IPS-18a (cell line): Measurements from ENCODE around the gene ZSCAN12.
A peak's percentile ranks its signal among the peaks of the same experiment; 100 is the strongest.

ENCODE experiments used
- H3K27ac ChIP-seq: one replicate; pipeline ENCODE4 v1.5.1; 2013; ENCODE audit warnings: low read length
- H3K27me3 ChIP-seq: one replicate; pipeline ENCODE4 v1.6.1; 2013; ENCODE audit warnings: mild to moderate bottlenecking, low read length; ENCODE audit not compliant: control insufficient read depth, insufficient read depth
- H3K36me3 ChIP-seq: one replicate; pipeline ENCODE4 v1.6.1; 2013; ENCODE audit warnings: low read depth, low read length; ENCODE audit not compliant: control insufficient read depth
- H3K4me1 ChIP-seq: one replicate; pipeline ENCODE4 v1.6.1; 2013; ENCODE audit warnings: low read depth, low read length; ENCODE audit not compliant: control insufficient read depth
- H3K4me3 ChIP-seq: one replicate; pipeline ENCODE4 v1.5.1; 2013; ENCODE audit warnings: low read length
- H3K9ac ChIP-seq: one replicate; pipeline ENCODE4 v1.6.1; 2013; ENCODE audit warnings: mild to moderate bottlenecking, low read length, moderate library complexity
- H3K9me3 ChIP-seq: one replicate; pipeline ENCODE4 v1.6.1; 2013; ENCODE audit warnings: low read depth, low read length; ENCODE audit not compliant: control insufficient read depth

ZSCAN12 gene

DNA sequence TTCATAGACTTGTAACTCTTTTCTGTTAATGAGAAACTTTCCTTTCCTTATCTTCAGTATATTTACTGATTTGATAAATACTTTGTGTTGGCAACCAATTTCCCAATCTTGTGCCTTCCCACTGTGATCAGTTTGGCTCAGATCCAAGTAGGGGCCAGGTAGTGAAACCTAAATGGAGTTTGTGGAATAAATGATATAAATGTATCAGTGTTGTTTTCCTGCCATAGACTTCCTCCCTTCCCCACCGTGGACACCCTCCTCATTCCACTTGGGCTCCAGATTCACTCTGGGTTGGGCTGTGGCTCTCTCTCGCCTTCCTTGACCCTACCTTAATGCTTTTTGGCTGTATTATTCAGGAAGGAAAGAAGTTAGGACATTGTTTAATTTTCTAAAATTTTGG, 48.5 kb downstream of the ZSCAN12 start:
- H3K9ac ChIP-seq: no peak overlapping the region
- H3K9me3 ChIP-seq: no peaks in the 10 kb centered on the region
- peaks cover 20% of the 10 kb centered on the region for H3K4me1 ChIP-seq
- H3K4me3 ChIP-seq: peak overlapping the region; percentile 93
- H3K27ac ChIP-seq: no peak overlapping the region
- no peaks in the 10 kb centered on the region for H3K36me3 ChIP-seq
- no peaks in the 10 kb centered on the region for H3K27me3 ChIP-seq

DNA sequence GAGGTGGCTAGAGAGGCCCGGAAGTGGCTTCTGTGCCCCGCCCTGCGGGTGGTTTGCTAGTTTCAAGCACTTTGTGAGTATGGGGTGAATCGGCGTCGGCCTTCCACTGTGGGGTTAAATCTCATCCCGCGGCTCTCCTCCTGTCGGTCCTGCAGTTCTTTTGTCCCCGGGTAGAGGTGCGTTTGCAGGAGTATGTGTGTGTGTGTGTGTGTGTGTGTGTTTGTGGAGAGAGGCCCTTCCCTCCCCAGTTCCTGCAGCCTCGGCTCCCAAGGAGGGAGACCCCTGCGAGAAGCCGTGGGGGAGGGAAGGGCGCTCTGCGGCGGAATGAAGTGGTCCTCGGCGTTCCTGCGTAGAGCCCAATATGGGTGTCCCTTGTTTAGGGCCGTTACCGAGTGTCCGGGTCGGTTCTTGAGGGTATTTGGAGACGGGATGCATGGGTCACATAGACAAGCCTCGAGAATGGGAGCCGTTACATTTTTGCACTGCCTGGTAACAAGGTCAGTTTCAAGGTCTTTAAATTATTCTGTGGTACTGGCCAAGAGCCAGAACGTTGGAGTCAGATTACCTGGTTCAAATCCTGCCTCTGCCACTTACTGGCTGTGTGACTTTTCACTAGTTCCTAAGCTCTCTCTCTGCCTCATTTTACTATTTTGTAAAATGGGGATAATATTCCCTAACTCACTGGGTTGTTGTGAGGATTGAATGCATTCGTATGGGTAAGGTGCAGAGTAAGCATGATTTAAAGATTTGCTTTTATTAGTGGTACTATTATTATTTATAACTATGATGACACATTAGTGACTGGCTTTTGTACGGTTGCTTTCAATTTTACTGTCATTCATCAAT, 49.4 kb downstream of the ZSCAN12 start, which contains the start of gene ZKSCAN3:
ZKSCAN3 (plus strand) TSS at position 56 of the 846 bp plus-strand sequence. CDS start 9,640 bp downstream, outside the sequence.
- Histone ChIP-seq H3K36me3 (no peaks in the 10 kb centered on the region), H3K9ac (peak within 1 kb of the TSS; percentile 82), H3K9me3 (no peaks in the 10 kb centered on the region), H3K27ac (peak within 1 kb of the TSS; percentile 78), H3K4me3 (peak within 1 kb of the TSS; percentile 93), H3K4me1 (peaks cover 13% of the 10 kb centered on the region), H3K27me3 (peaks cover 7% of the 10 kb centered on the region)

DNA sequence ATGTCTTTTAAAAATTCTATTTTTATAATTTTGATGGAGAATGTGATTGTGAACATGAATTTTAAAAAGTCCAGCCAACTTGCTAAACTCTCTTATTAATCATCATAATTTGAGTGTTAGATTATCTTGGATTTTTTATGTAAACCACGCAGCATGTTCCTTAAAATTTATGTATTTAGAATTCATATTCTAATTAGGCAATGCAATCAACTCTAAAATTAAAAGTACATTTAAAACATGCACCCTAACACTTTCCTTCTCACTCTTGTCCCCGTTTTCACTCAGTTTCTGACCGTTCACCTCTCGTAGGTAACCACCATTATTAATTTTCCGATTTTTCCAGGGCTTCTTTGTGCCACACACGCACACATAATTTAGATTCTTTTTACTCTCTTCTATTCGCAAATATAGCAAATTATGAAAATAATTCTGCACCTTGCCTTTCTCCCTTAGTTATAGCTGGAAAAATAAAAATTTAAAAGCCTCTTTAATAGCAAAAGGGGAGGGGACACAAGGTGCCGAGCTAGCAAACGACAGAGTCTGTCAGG, 50.1 kb downstream of the ZSCAN12 start:
- Histone ChIP-seq H3K27ac (peak overlapping the region; percentile 78), H3K9me3 (no peaks in the 10 kb centered on the region), H3K9ac (peak overlapping the region; percentile 82), H3K4me1 (peaks cover 13% of the 10 kb centered on the region), H3K4me3 (peak overlapping the region; percentile 93), H3K27me3 (peaks cover 7% of the 10 kb centered on the region), H3K36me3 (no peaks in the 10 kb centered on the region)

DNA sequence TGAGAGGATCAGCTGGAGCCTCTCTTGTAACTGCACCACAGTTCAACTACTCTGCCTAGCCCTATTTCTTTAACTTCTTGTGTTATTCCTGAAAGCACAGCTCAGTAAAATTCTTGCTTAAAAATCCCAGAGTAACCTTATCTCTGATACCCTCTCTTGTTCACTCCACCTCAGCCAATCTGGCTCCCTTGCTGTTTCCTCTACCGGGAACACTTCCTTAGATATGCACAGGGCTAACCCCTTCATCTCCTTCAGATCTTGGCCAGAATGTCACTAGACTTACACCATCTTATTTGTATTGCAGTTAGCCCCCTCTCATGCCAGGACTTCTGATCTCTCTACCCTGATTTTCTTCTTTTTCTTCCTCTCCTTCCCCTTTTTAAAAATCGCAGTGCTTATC, 52.4 kb downstream of the ZSCAN12 start:
- Histone ChIP-seq H3K9me3 (no peaks in the 10 kb centered on the region), H3K4me3 (no peak overlapping the region), H3K36me3 (no peaks in the 10 kb centered on the region), H3K27me3 (peaks cover 7% of the 10 kb centered on the region), H3K27ac (no peak overlapping the region), H3K9ac (no peak overlapping the region), H3K4me1 (peaks cover 13% of the 10 kb centered on the region)

GRCh38 chr6:28345201-28345600, 54.3 kb downstream of the ZSCAN12 start:
- no peak overlapping the region for H3K27ac ChIP-seq
- no peak overlapping the region for H3K9ac ChIP-seq
- no peaks in the 10 kb centered on the region for H3K9me3 ChIP-seq
- no peaks in the 10 kb centered on the region for H3K4me1 ChIP-seq
- no peaks in the 10 kb centered on the region for H3K36me3 ChIP-seq
- peaks cover 7% of the 10 kb centered on the region for H3K27me3 ChIP-seq
- H3K4me3 ChIP-seq: no peak overlapping the region

- Histone ChIP-seq H3K4me3 (no peak overlapping the region), H3K9me3 (no peaks in the 10 kb centered on the region), H3K9ac (no peak overlapping the region), H3K4me1 (no peaks in the 10 kb centered on the region), H3K36me3 (no peaks in the 10 kb centered on the region), H3K27ac (no peak overlapping the region), H3K27me3 (peaks cover 7% of the 10 kb centered on the region)
Observed at GRCh38 chr6:28343898-28344677, 55.5 kb downstream of the ZSCAN12 start.

DNA sequence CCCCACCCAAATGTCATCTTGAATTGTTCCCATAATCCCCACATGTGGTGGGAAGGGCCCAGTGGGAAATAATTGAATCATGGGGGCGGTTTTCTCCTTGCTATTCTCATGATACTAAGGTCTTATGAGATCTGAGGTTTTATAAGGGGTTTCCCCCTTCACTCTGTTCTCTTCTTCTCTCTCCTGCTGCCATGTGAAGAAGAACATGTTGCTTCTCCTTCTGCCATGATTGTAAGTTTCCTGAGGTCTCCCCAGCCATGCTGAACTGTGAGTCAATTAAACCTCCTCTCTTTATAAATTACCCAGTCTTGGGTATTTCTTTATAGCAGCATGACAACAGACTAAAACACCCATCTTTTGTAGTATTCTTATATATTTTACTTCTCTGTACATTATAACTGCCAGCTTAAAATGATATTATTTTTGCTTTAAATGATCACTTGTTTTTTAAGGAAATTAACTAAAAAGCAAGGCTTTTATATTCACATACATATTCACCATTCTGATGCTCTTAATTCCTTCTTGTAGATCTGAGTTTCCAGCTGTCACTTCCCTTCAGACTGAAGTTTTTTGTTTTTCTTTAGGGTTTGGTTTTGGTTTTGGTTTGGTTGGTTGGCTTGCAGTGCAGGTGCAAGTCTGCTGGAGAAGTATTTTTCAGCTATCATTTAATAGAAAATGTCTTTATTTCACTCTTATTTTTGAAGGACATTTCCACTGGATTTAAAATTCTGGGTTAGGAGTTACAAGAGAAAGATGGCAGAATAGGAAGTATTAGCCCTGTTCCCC, 59.0 kb downstream of the ZSCAN12 start:
- Histone ChIP-seq H3K27ac (no peak overlapping the region), H3K4me1 (peaks cover 7% of the 10 kb centered on the region), H3K27me3 (peaks cover 2% of the 10 kb centered on the region), H3K4me3 (no peak overlapping the region), H3K9me3 (no peaks in the 10 kb centered on the region), H3K36me3 (no peaks in the 10 kb centered on the region), H3K9ac (no peak overlapping the region)

GRCh38 chr6:28337121-28337520, 62.4 kb downstream of the ZSCAN12 start:
- H3K9ac ChIP-seq: peak overlapping the region; percentile 100
- no peaks in the 10 kb centered on the region for H3K36me3 ChIP-seq
- no peaks in the 10 kb centered on the region for H3K27me3 ChIP-seq
- H3K4me1 ChIP-seq: peaks cover 15% of the 10 kb centered on the region
- no peaks in the 10 kb centered on the region for H3K9me3 ChIP-seq
- H3K27ac ChIP-seq: no peak overlapping the region
- H3K4me3 ChIP-seq: peak overlapping the region; percentile 90

DNA sequence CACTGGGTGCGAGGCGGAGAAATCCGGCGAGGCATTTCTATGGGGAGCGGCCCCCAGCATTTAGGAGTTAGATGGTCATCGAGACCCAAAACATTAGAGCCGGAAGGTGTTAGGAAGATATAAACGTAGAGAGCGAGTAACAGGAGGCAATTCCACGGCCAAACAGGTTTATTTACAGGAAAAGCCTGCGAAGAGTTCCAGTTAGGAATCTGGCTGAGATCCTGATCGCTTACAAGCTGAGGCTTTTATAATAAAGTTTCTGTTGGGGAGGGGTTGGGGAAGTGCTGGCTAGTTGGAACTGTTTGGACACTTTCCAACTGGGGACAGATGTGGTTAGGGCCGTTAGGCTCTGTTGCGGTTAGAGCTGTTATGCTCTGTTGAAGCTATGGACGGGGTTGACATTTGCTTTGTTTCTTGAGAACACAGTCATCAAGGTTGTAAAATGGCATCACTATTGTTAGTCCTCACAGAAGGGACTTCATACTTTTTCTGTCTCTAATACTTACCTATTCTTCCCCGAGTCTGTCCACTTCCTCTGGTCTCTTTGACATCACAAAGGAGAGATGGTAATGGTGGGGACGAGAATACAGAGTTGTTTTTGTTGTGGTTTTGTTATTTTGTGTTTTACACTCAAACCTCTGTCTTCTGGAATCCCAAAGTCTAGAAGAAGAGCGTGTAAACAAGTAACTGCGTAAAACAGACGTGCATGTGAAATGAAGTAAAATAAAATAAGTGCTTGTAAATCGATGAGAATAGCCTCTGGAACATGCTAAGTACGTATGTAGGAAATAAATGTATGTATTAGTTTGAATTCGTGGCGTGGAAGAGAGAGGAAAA, 63.0 kb downstream of the ZSCAN12 start:
- Histone ChIP-seq H3K4me1 (peaks cover 15% of the 10 kb centered on the region), H3K9ac (peak overlapping the region; percentile 100), H3K9me3 (no peaks in the 10 kb centered on the region), H3K36me3 (no peaks in the 10 kb centered on the region), H3K27me3 (no peaks in the 10 kb centered on the region), H3K4me3 (peak overlapping the region; percentile 90), H3K27ac (peak overlapping the region; percentile 100)

DNA sequence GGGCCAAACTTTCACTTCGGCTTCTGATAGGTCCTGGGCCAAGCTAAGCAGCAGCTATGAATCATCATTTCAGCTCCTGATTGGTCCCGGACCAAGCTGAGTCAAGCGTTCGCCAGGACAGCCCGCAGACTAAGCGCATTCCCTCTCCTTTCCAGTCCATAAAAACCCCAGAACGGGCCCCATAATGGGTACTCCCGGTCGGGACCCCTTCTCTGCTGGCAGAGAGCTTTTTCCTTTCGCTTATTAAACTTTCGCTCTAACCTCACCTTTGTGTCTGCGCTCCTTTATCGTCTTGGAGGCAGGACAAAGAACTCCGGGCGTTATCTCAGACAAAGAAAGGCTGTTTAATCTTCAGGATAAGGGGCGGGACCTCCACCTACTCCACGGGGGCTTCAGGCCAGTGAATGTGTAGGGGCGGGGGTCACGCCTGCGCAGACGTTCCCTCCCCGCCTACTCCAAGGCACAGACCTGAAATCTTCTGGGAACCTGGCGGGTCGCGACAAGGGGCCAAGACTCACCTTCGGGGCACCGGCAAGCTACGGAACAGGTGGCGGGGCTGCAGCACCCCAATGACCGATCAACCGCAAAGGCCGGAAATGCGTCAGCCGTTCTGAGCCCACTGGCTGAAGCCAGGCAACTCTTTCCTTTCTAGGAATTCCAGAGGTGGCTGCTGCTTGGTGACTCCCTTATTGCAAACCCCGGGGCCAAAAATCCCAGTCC, 63.8 kb downstream of the ZSCAN12 start, which contains the start of gene ZSCAN31:
ZSCAN31 (minus strand) TSS at position 585 of the 720 bp plus-strand sequence. CDS start 6,465 bp downstream, outside the sequence.
- H3K9me3 ChIP-seq: no peaks in the 10 kb centered on the region
- peak within 1 kb of the TSS; percentile 100 for H3K27ac ChIP-seq
- H3K36me3 ChIP-seq: no peaks in the 10 kb centered on the region

More for the DNA sequence above, 63.8 kb downstream of the ZSCAN12 start, which contains the start of gene ZSCAN31:
- peak within 1 kb of the TSS; percentile 100 for H3K9ac ChIP-seq
- no peaks in the 10 kb centered on the region for H3K27me3 ChIP-seq
- H3K4me1 ChIP-seq: peaks cover 15% of the 10 kb centered on the region
- H3K4me3 ChIP-seq: peak within 1 kb of the TSS; percentile 90
